Activated naive CD4-positive, alpha-beta T cell treated with anti-CD3 and anti-CD28 coated beads, Interleukin-2, amount 10 ng/mL, durations not matched to agents 5 hours and 36 hours (primary cell): ENCODE results near the gene SLC15A4. TPM values are rescaled to one million over a fixed set of nuclear protein-coding genes. Genes with fewer than 3 reads are reported as not detected.

Experiments used
- total RNA-seq, 2 experiments: library from RNA; stranded (reverse); gene quantifications; one replicate each; pipeline ENCODE4 v1.2.3, GENCODE V29; 2021

The SLC15A4 gene
- 10 to 100 TPM; 24.9 to 25.2 TPM for total RNA-seq

DNA sequence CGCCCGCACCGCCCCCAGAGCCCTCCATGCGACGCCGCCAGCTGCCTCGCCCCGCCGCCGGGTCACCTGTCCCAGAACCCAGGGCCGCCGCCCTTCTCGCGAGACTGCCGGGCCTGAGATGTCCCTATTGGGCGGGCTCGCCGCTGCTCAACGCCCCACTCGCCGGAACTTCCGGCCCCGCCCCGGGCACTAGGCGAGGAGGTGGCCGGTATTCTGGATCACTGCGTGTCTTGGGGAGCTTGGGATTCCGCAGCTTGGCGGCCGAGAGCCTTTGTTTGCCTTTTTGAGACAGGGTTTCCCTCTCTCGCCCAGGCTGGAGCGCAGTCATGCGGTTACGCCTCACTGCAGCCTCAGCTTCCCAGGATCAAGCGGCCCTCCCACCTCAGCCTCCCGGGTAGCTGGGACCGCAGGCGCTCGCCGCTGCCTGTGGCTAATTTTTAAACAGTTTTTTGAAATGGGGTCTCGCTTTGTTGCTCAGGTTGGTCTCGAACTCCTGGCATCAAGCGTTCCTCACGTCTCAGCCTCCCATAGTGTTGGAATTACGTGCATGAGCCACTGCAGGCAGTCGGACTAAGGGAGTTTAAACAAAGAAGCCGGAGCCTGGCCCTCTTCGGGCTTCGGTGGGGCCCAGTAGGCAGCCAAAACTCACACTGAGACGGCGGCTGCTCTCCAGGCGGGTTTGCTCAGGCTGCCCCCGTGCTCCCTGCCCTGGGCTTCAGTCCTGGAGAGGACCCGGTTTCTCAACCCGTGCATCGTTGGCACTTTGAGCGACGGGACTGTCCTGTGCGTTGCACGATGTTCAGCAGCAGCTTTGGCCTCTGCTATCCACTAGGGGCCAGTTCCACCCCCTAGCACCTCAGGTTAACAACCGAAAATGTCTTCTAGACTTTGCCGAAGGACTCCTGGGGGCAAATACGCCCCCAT lies at the start of gene SLC15A4:
Gene SLC15A4, minus strand, starts transcription at position 43 of the 924 bp plus-strand sequence. Its CDS starts 15 bp downstream, at position 28.

DNA sequence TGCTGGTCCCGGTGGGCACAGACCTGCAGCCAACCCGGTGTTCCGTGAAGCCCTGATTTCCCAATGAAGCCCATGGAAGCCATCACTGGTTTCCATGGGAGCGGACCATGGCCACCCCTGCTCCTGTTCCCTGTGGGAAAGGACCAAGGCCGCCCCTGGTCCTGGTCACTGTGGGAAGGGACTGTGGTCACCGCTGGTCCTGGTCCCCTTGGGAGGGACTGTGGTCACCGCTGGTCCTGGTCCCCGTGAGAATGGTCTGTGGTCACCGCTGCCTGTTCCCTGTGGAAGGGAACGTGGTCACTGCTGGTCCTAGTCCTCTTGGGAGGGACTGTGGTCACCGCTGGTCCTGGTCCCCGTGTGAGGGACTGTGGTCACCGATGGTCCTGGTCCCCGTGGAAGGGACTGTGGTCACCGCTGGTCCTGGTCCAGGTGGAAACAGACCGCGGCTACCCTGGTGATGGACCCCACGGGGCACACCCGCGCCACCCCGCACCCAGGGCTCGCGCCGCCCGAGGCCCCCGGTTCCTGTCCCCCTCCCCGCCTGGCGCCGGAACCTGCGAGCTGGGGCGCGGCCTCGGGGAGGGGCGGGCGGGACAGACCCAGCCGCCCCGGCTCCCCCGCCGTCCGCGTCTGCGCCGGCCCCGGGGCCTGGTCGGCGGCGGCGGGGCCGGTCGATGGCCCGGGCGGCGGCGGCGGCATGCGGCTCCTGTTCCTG lies 29.3 kb upstream of the SLC15A4 start, which contains the start of gene GLT1D1:
Gene GLT1D1, plus strand, starts transcription at position 594 of the 715 bp plus-strand sequence. Its CDS starts 104 bp downstream, at position 698.

Other genes with a start within 250 kb of the SLC15A4 start
- not detected for gene GLT1D1, start 29.5 kb upstream of the SLC15A4 start, total RNA-seq